HEK293T (cell line): Measurements from ENCODE around the gene RNF146.

Experiments
- ARNT ChIP-seq: fragments of 450-650 bp; IDR thresholded peaks from 2 replicates; pipeline ENCODE4 v1.6.1; 2017; ENCODE audit warnings: mild to moderate bottlenecking
- BHLHE40 ChIP-seq: fragments of 450-650 bp; IDR thresholded peaks from 2 replicates; pipeline ENCODE4 v1.6.1; 2016; ENCODE audit warnings: mild to moderate bottlenecking, moderate library complexity, borderline replicate concordance
- CTBP1 ChIP-seq: fragments of 450-650 bp; IDR thresholded peaks from 2 replicates; pipeline ENCODE4 v1.6.1; 2016; ENCODE audit warnings: borderline replicate concordance
- ELF4 ChIP-seq: fragments of 450-650 bp; IDR thresholded peaks from 2 replicates; pipeline ENCODE4 v1.6.1; 2017; ENCODE audit warnings: antibody characterized with exemption
- FOXA1 ChIP-seq: fragments of 450-650 bp; IDR thresholded peaks from 2 replicates; pipeline ENCODE4 v1.6.1; 2016; ENCODE audit warnings: mild to moderate bottlenecking
- FOXK2 ChIP-seq: fragments of 450-650 bp; IDR thresholded peaks from 2 replicates; pipeline ENCODE4 v1.6.1; 2016; ENCODE audit warnings: mild to moderate bottlenecking
- FOXM1 ChIP-seq: fragments of 450-650 bp; IDR thresholded peaks from 2 replicates; pipeline ENCODE4 v1.6.1; 2017; ENCODE audit warnings: mild to moderate bottlenecking, borderline replicate concordance
- L3MBTL2 ChIP-seq: fragments of 450-650 bp; conservative IDR thresholded peaks from 2 replicates; pipeline ENCODE4 v1.6.1; 2016; ENCODE audit warnings: mild to moderate bottlenecking
- NFRKB ChIP-seq: fragments of 450-650 bp; IDR thresholded peaks from 2 replicates; pipeline ENCODE4 v1.6.1; 2016; ENCODE audit warnings: mild to moderate bottlenecking, moderate library complexity
- SP1 ChIP-seq: fragments of 450-650 bp; IDR thresholded peaks from 2 replicates; pipeline ENCODE4 v1.6.1; 2017
- SUZ12 ChIP-seq: fragments of 450-650 bp; IDR thresholded peaks from 2 replicates; pipeline ENCODE4 v1.6.1; 2016; ENCODE audit warnings: mild to moderate bottlenecking
- TARDBP ChIP-seq: fragments of 450-650 bp; IDR thresholded peaks from 2 replicates; pipeline ENCODE4 v1.6.1; 2016
- TF ChIP-seq, protein P1 (sequence below): fragments of 450-650 bp; IDR thresholded peaks from 2 replicates; pipeline ENCODE4 v1.6.1; 2016

DNA sequence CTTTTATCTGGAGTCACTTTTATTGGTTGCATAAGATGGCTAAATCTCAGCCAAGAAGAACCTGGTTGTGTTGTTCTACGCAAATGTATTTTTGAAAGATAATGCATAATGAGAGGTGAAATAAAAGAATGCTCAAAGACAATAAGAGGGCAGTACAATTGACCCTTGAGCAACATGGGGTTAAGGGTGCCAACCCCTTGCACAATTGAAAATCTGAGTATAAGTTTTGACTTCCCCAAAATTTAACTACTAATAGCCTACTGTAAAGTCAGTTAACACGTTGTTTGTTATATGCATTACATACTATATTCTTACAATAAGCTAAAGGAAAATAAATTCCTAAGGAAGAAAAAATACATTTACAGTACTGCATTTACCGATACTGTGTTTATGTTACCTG is 5.9 kb downstream of the RNF146 start:
- TF ChIP-seq BHLHE40 (no peak), TARDBP (no peak), ARNT (no peak), FOXK2 (no peak), SP1 (no peak), CTBP1 (no peak), SUZ12 (no peak), FOXM1 (no peak), NFRKB (no peak), L3MBTL2 (no peak), ELF4 (no peak), FOXA1 (no peak)
- TF ChIP-seq, protein P1, sequence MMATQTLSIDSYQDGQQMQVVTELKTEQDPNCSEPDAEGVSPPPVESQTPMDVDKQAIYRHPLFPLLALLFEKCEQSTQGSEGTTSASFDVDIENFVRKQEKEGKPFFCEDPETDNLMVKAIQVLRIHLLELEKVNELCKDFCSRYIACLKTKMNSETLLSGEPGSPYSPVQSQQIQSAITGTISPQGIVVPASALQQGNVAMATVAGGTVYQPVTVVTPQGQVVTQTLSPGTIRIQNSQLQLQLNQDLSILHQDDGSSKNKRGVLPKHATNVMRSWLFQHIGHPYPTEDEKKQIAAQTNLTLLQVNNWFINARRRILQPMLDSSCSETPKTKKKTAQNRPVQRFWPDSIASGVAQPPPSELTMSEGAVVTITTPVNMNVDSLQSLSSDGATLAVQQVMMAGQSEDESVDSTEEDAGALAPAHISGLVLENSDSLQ = no peak
